Prostate gland (tissue), 2 donors: ENCODE data around the gene PGC. TPM values are rescaled to one million over a fixed set of nuclear protein-coding genes. Genes with fewer than 3 reads are reported as not detected.
A peak's percentile ranks its signal among the peaks of the same experiment; 100 is the strongest.

ENCODE experiments used
- DNase-seq: peaks from one replicate; pipeline ENCODE4 v3.0.0-alpha.2; 2019; ENCODE audit warnings: low spot score
- H3K27ac ChIP-seq, 2 donors: fragments of 200-600 bp; sonication (generic); 2 replicates each; pipeline ENCODE4 v1.5.1; 2017 to 2019
- H3K27me3 ChIP-seq: fragments of 200-600 bp; sonication (generic); replicated peaks from 2 replicates; pipeline ENCODE4 v1.5.1; 2019; ENCODE audit not compliant: insufficient read depth
- H3K36me3 ChIP-seq, 2 donors: fragments of 200-600 bp; sonication (generic); 1 replicate in 1 of 2; 2 replicates in 1 of 2; pipeline versions ENCODE4 v1.5.1 to v1.8.1; 2017 to 2019
- H3K4me1 ChIP-seq: fragments of 200-600 bp; sonication (generic); replicated peaks from 2 replicates; pipeline ENCODE4 v1.5.1; 2019
- H3K4me3 ChIP-seq, 2 donors: fragments of 200-600 bp; sonication (generic); 2 replicates each; pipeline ENCODE4 v1.5.1; 2017 to 2019
- H3K9me3 ChIP-seq: fragments of 200-600 bp; sonication (generic); 2 replicates; pipeline ENCODE4 v1.5.1; 2017
- POLR2A ChIP-seq: fragments of 450-650 bp; IDR thresholded peaks from one replicate; pipeline ENCODE4 v1.6.1; 2016; ENCODE audit warnings: antibody characterized with exemption, mild to moderate bottlenecking
- POLR2AphosphoS5 ChIP-seq: sonication (generic); formaldehyde crosslinking; IDR thresholded peaks from one replicate; pipeline ENCODE4 v1.6.1; 2017; ENCODE audit warnings: antibody characterized with exemption
- WGBS: methylation state at CpG from one replicate; pipeline ENCODE4 v1.1.5; 2018; 5-methylcytosine and 5-hydroxymethylcytosine counted together
- intact Hi-C: fragments of 100-400 bp; cut with DNase I; formaldehyde crosslinking; loops from one replicate; pipeline ENCODE4 v1.14.2; 2022
- total RNA-seq, 2 donors: library from RNA; depleted of rRNA; stranded (reverse); fragments of >200 nt; gene quantifications; one replicate each; pipeline ENCODE4 v1.1.0, GENCODE V29; 2016
- TF ChIP-seq, protein P1 (sequence below), 4 experiments: fragments of 200-600 bp in 2 of 4; fragments of 450-650 bp in 2 of 4; sonication (generic) in 2 of 4; IDR thresholded peaks; 1 replicate in 3 of 4; 2 replicates in 1 of 4; pipeline ENCODE4 v1.5.1; 2016 to 2019; ENCODE audit warnings: antibody characterized with exemption in 4 of 4, mild to moderate bottlenecking in 2 of 4, moderate library complexity in 2 of 4

Gene PGC
- total RNA-seq, 2 donors from 2014 or later = 18.4 to 391 TPM

DNA sequence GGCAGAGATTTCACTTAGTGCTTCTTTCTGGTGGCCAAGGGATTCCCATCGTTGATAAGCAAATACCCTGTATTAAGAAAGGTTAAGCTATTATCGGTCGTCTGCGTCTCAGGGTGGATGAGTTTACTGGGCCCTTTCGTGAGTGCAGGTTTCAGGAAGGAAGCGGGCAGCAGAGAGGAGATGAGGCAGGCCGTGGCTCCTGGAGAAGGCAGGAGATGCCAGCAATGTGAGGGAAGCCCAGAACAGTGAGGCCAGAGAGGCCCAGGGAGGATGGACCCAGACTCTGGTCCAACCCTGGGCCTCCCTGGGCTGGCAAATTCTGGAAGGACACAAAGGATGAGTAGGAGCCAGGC, 23.0 kb downstream of the PGC start:
- intact Hi-C loops = no loop called here
- DNase-seq = no peak
- Histone ChIP-seq H3K27ac (no peak overlapping the region), H3K9me3 (no peaks in the 10 kb centered on the region), H3K27me3 (no peaks in the 10 kb centered on the region), H3K4me1 (peaks cover 36% of the 10 kb centered on the region), H3K4me3 (no peak overlapping the region), H3K36me3 (no peaks in the 10 kb centered on the region)
- WGBS = 80% methylated on average over 7 of the region's 7 CpGs
- TF ChIP-seq, protein P1, sequence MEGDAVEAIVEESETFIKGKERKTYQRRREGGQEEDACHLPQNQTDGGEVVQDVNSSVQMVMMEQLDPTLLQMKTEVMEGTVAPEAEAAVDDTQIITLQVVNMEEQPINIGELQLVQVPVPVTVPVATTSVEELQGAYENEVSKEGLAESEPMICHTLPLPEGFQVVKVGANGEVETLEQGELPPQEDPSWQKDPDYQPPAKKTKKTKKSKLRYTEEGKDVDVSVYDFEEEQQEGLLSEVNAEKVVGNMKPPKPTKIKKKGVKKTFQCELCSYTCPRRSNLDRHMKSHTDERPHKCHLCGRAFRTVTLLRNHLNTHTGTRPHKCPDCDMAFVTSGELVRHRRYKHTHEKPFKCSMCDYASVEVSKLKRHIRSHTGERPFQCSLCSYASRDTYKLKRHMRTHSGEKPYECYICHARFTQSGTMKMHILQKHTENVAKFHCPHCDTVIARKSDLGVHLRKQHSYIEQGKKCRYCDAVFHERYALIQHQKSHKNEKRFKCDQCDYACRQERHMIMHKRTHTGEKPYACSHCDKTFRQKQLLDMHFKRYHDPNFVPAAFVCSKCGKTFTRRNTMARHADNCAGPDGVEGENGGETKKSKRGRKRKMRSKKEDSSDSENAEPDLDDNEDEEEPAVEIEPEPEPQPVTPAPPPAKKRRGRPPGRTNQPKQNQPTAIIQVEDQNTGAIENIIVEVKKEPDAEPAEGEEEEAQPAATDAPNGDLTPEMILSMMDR (IDR thresholded peaks at IDR 0.05) = no peak
- TF ChIP-seq POLR2A (no peak), POLR2AphosphoS5 (no peak)

DNA sequence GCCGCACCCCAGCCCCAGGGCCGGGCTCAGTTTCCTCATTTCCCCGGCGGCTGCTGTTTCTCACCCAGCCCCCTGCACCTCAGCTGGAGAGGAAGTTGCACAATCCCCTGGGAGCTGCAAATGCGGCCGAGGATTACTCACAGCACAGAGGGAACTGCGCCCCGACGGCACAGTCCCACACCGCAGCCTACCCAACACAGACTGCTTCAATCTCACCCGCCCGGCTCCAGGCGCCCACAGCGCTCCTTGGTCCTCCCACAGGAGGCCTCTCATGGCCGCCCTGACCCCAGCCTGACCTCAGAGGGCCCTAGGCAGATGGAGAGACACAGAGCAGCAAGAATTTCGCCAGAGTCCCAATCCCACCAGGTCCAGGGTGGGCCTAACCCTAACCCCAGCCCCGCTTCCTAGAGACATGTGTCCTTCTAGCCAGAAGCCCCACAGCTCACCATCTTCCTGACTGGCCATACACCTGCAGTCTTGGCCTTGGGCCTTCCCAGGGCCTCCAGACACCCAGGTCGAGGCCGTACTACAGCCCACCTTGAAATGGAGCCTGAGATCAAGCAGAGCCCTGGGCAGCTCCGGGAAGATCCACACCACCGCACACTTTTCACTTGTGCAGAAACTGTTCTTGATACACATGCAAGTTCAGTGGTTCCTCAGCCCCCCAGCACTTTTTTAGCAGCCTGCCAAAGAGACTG, 23.5 kb downstream of the PGC start:
- no peak overlapping the region for H3K4me3 ChIP-seq
- TF ChIP-seq POLR2A (no peak), POLR2AphosphoS5 (no peak)
- TF ChIP-seq, protein P1 (IDR thresholded peaks at IDR 0.05) = no peak
- H3K27ac ChIP-seq = peak overlapping the region; percentile 33 to 46

DNA sequence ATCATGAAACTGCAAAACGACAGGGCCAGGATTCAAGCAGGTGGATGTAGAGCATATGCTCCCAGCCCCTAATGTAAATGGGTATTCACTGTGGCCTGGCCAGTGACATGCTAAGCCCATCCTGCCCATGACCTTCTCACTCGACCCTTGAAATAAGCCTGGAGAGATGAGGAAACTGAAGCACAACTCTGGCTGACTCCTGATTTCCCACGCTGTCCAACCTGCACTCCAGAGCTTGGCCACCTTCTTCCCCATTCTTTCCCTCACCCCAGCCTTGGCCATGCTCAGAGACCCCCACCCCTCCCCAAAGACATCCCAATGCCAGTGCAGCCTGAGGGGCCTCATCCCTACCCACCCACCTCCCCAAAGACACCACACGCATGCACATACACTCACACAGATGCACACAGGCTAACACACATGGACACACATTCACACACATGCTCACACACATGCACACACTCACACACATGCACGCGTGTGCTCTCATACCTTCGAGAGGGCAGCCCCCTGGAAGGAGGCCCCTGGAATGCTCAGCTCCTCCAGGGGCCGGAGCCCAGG, 24.1 kb downstream of the PGC start:
- H3K27me3 ChIP-seq = no peaks in the 10 kb centered on the region
- H3K36me3 ChIP-seq = no peaks in the 10 kb centered on the region
- TF ChIP-seq, protein P1 (IDR thresholded peaks at IDR 0.05) = no peak
- peaks cover 26% of the 10 kb centered on the region for H3K4me1 ChIP-seq
- WGBS = 71% methylated on average over 8 of the region's 8 CpGs
- H3K27ac ChIP-seq = peak overlapping the region in 1 of 2 donors; percentile 46
- intact Hi-C loops = no loop called here
- H3K4me3 ChIP-seq = no peak overlapping the region
- H3K9me3 ChIP-seq = no peaks in the 10 kb centered on the region
- DNase-seq = no peak

More for the DNA sequence above, 23.5 kb downstream of the PGC start:
- peak; percentile 40 for DNase-seq
- H3K9me3 ChIP-seq = no peaks in the 10 kb centered on the region
- no peaks in the 10 kb centered on the region for H3K36me3 ChIP-seq
- intact Hi-C loops = no loop called here
- WGBS = 85% methylated on average over 21 of the region's 21 CpGs
- peaks cover 31% of the 10 kb centered on the region for H3K4me1 ChIP-seq
- no peaks in the 10 kb centered on the region for H3K27me3 ChIP-seq

DNA sequence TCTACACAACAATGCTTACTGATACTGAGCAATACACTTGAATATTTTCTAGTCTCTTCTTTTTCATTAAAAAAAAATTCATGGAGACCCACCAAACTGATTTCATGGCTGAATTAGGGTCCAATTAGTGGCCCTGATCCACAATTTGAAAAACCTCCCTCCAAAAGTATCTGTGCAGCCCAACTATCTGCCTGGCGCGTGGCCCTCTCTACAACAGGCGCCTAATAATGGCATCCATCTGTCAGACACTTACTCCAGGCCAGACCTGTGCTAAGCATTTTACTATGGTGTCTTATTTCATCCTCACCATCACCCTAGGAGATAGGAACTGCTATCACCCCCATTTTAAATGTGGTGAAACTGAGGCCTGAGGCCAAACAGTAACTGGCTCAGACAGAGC, 25.8 kb downstream of the PGC start:
- DNase-seq = no peak
- intact Hi-C loops = no loop called here
- 100% methylated on average over 3 of the region's 3 CpGs for WGBS
- Histone ChIP-seq H3K27ac (no peak overlapping the region), H3K4me1 (peaks cover 22% of the 10 kb centered on the region), H3K36me3 (no peaks in the 10 kb centered on the region), H3K27me3 (no peaks in the 10 kb centered on the region), H3K9me3 (no peaks in the 10 kb centered on the region), H3K4me3 (no peak overlapping the region)
- TF ChIP-seq, protein P1 (IDR thresholded peaks at IDR 0.05) = no peak
- TF ChIP-seq POLR2A (no peak), POLR2AphosphoS5 (no peak)

DNA sequence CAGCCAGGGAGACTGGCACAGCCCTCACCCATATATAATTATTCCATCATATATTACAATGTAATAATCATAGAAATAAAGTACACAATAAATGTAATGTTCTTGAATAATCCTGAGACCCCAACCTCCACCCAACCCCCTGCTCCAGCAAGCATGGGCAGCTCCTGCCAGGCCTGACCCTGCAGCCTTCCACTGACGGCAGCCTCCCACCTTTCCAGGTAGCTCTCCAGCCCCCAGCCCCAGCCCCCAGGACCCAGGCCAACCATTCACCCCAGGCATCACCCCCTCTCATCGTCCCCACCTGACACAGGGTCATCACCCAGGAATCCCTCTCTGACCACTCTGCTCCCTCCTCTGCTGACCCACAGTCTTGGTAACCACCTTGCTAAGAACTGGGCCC, 26.4 kb downstream of the PGC start:
- Histone ChIP-seq H3K27ac (peak overlapping the region in 1 of 2 donors; percentile 21), H3K4me3 (no peak overlapping the region), H3K4me1 (peaks cover 23% of the 10 kb centered on the region), H3K27me3 (no peaks in the 10 kb centered on the region), H3K9me3 (no peaks in the 10 kb centered on the region), H3K36me3 (no peaks in the 10 kb centered on the region)
- TF ChIP-seq, protein P1 (IDR thresholded peaks at IDR 0.05) = no peak
- TF ChIP-seq POLR2A = no peak
- no peak for TF ChIP-seq POLR2AphosphoS5
- intact Hi-C loops = no loop called here
- WGBS = 92% methylated on average over 2 of the region's 2 CpGs
- DNase-seq = no peak
